GM12872 (cell line): ENCODE results near the gene SPEG.

ENCODE experiments used
- CTCF ChIP-seq: IDR thresholded peaks from 3 replicates; pipeline ENCODE4 v1.5.1; 2011; ENCODE audit warnings: low read depth, mild to moderate bottlenecking, low read length, moderate library complexity; ENCODE audit not compliant: insufficient read depth

SPEG gene

GRCh38 chr2:219401606-219402005, 33.0 kb upstream of the SPEG start:
- TF ChIP-seq CTCF = no peak

- TF ChIP-seq CTCF = peak; percentile 90
Measured at GRCh38 chr2:219402665-219403515, 31.8 kb upstream of the SPEG start.

GRCh38 chr2:219403861-219404260, 30.8 kb upstream of the SPEG start:
- no peak for TF ChIP-seq CTCF

GRCh38 chr2:219404291-219404910, 30.2 kb upstream of the SPEG start:
- no peak for TF ChIP-seq CTCF

- no peak for TF ChIP-seq CTCF
Measured at GRCh38 chr2:219404954-219405353, 29.7 kb upstream of the SPEG start.

- TF ChIP-seq CTCF = no peak
Measured at GRCh38 chr2:219405451-219405850, 29.2 kb upstream of the SPEG start.

- TF ChIP-seq CTCF = no peak
Measured at GRCh38 chr2:219405958-219406860, 28.4 kb upstream of the SPEG start.
